GM12872 (cell line): Measurements from ENCODE around the gene ITGA4.

ENCODE experiments used
- TF ChIP-seq, protein P1 (sequence below): IDR thresholded peaks from 3 replicates; pipeline ENCODE4 v1.5.1; 2011; ENCODE audit warnings: low read depth, mild to moderate bottlenecking, low read length, moderate library complexity; ENCODE audit not compliant: insufficient read depth

The ITGA4 gene

GRCh38 chr2:181461056-181461997 lies 4.1 kb downstream of the ITGA4 start:
- TF ChIP-seq, protein P1, sequence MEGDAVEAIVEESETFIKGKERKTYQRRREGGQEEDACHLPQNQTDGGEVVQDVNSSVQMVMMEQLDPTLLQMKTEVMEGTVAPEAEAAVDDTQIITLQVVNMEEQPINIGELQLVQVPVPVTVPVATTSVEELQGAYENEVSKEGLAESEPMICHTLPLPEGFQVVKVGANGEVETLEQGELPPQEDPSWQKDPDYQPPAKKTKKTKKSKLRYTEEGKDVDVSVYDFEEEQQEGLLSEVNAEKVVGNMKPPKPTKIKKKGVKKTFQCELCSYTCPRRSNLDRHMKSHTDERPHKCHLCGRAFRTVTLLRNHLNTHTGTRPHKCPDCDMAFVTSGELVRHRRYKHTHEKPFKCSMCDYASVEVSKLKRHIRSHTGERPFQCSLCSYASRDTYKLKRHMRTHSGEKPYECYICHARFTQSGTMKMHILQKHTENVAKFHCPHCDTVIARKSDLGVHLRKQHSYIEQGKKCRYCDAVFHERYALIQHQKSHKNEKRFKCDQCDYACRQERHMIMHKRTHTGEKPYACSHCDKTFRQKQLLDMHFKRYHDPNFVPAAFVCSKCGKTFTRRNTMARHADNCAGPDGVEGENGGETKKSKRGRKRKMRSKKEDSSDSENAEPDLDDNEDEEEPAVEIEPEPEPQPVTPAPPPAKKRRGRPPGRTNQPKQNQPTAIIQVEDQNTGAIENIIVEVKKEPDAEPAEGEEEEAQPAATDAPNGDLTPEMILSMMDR, result no peak

DNA sequence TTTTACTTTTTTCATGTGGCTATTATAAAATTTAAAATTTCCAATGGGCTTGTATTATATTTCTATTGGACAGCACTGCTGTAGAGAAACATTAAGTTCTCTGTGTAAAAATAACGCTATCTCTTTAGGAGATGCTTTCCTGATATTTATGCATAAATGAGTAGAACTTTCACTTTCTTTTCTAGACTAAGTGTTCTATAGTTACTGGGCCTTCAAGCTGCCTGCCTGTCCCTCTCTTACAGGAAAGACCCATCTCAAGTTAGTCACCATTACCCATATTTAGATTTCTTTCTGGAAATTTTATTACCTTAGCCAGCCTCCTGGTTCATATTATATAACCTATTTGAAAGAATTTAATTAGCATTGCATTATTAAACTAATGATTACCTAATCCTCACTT lies 4.8 kb downstream of the ITGA4 start:
- TF ChIP-seq, protein P1, result no peak

- TF ChIP-seq, protein P1, result no peak
Measured at GRCh38 chr2:181463588-181463987, 6.4 kb downstream of the ITGA4 start.

DNA sequence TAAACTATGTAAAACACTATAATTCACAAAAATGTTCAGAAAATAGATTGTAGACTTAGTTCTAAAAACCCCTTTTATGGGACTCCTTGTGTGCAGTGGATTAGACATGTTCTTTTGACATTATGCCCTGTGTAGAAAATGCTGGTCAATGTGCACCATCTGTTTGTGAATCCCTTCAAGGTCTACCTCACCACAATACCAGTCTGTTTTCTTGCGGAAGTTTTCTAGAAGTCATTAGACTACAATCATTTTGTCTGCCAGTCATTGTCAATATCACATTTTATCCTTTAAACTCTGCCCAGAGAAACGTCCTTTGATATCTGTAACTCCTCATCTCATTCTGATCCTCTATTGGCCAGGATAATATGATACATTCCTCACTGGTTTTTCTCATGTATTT lies 7.8 kb downstream of the ITGA4 start:
- TF ChIP-seq, protein P1, result no peak

GRCh38 chr2:181465676-181466375 lies 8.6 kb downstream of the ITGA4 start:
- TF ChIP-seq, protein P1, result no peak

DNA sequence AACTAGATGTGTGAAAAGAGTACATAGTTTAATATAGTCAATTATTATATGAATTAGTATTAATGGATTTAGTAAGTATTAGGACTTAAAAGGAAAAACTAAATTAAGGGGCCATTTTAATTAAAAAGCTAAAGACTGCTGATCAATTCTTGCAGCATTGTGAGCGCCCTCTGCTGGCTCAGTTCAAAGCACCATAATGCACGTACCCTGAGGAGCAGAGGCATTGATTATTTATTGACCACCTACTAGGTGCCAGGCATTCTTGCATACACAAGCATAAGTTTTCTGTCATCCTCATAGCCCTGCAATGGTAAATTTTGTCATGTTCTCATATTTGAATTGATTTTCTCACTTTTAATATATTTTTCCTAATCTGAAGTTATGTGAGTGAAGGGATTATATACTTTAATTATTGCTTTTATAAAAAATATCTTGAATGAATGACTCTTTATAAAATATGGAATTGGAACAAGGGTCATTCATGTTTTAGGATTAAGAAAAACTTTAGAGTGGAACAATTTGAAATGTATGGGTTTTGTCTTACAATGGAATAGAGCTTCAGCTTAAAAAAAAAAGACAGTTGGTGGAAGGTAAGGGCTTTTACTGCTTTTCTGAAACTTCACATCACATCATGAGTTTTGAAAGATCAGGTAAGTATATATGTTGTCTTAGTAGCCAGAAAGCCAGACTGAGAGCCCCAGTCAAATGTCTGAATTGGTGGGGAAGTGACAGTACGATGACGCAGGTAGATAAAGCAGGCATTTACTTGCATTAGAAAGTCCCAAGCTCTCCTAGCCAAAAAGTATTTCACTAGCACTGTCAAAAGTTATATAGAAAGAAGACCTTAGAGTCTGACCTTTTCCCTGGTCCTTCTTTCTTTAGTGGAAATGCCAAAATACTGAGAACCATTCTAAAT lies 9.7 kb downstream of the ITGA4 start:
- TF ChIP-seq, protein P1, result peak; percentile 78
